OCI-LY7 (cell line): ENCODE results near the gene RAB44.

Experiments used
- EZH2phosphoT487 ChIP-seq: fragments of 200-600 bp; sonication (generic); IDR thresholded peaks from 2 replicates; pipeline ENCODE4 v1.6.1; 2018; ENCODE audit warnings: low read depth, borderline replicate concordance, mild to moderate bottlenecking, mixed run types, antibody characterized with exemption, low read length, moderate library complexity, mixed read lengths
- TF ChIP-seq, protein P1 (sequence below): fragments of 200-600 bp; sonication (generic); conservative IDR thresholded peaks from 2 replicates; pipeline ENCODE4 v1.5.1; 2014; ENCODE audit warnings: mild to moderate bottlenecking, antibody characterized with exemption, low read length, moderate library complexity, mixed read lengths

DNA sequence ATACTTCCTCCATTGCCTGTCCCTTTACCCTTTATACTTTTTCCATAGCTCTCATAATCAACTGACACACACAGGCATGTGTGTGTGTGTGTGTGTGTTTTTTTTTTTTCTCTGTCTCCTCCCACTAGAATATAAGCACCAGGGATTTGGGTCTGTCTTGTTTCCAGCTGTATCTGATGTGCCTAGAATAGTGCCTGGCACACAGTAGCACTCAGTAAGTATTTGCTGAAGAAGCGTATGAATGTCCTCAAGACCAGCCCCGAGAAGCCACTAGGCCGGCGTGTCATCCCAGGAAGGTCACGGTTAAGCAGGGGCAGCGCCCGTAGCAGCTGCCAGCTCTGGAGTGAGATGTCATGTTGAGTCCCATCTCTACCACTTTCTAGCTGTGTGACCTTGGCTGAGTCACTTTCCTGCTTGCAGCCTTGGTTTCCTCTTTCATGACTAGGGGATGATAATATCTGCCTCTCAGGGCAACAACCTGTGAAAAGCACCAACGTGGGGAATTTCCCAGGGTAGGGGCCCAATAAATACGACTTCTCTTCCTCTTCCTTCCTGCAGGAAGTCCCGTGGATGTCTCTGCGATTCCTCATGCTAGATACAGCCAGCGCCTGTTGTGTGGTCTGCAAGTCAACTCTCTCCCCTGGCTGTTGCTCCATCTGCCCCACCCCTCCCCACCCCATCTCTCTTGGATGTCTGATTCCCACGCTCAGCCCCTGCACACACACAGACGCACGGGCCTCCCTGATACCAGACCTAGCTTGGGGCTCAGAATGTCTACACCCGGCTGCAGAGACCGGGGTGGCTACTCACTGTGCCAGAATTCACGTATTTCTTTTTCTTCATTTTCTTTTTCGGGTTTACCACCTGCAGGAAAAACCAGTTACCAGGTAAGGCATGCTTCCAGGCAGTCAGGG is 58.1 kb downstream of the RAB44 start:
- TF ChIP-seq, protein P1, sequence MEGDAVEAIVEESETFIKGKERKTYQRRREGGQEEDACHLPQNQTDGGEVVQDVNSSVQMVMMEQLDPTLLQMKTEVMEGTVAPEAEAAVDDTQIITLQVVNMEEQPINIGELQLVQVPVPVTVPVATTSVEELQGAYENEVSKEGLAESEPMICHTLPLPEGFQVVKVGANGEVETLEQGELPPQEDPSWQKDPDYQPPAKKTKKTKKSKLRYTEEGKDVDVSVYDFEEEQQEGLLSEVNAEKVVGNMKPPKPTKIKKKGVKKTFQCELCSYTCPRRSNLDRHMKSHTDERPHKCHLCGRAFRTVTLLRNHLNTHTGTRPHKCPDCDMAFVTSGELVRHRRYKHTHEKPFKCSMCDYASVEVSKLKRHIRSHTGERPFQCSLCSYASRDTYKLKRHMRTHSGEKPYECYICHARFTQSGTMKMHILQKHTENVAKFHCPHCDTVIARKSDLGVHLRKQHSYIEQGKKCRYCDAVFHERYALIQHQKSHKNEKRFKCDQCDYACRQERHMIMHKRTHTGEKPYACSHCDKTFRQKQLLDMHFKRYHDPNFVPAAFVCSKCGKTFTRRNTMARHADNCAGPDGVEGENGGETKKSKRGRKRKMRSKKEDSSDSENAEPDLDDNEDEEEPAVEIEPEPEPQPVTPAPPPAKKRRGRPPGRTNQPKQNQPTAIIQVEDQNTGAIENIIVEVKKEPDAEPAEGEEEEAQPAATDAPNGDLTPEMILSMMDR = no peak
- no peak for TF ChIP-seq EZH2phosphoT487
